Measurements from ENCODE around the gene WDR7. TPM values are rescaled to one million over a fixed set of nuclear protein-coding genes. Genes with fewer than 3 reads are reported as not detected.

Gene WDR7
- total RNA-seq, 2 donors from 2014 or later, result 19.7 to 29.0 TPM

DNA sequence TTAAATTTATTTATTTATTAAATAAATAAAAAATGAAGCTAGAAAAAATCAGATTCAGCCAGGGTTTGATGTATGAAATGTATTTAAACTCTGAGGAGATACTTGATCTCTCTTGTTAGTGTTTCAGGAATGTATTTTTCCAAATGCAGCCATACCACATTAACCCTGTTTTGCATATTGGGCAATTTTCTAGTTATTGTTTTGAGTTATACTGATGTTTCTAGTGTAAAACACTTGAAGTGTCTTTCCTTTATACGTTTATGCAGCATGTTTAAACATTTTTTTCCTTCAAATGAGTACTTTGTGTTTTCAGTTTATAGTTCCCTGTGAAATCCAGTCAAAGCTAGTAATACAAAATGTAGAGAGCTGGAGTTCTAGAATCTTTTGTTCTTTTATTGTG is 69.9 kb downstream of the WDR7 start:
- WGBS, result 76% methylated on average over 1 of the region's 1 CpG
- DNase-seq (ENCODE audit: low spot score), result no peak
- Histone ChIP-seq H3K27ac (no peak overlapping the region), H3K9me3 (no peaks in the 10 kb centered on the region), H3K4me3 (no peak overlapping the region), H3K36me3 (no peaks in the 10 kb centered on the region), H3K4me1 (replicated peaks) (no peaks in the 10 kb centered on the region), H3K27me3 (replicated peaks; ENCODE audit: insufficient read depth) (no peaks in the 10 kb centered on the region)
- TF ChIP-seq POLR2A (IDR thresholded peaks at IDR 0.05), result no peak
- no peak for TF ChIP-seq POLR2AphosphoS5 (IDR thresholded peaks at IDR 0.05)
- TF ChIP-seq, protein P1, sequence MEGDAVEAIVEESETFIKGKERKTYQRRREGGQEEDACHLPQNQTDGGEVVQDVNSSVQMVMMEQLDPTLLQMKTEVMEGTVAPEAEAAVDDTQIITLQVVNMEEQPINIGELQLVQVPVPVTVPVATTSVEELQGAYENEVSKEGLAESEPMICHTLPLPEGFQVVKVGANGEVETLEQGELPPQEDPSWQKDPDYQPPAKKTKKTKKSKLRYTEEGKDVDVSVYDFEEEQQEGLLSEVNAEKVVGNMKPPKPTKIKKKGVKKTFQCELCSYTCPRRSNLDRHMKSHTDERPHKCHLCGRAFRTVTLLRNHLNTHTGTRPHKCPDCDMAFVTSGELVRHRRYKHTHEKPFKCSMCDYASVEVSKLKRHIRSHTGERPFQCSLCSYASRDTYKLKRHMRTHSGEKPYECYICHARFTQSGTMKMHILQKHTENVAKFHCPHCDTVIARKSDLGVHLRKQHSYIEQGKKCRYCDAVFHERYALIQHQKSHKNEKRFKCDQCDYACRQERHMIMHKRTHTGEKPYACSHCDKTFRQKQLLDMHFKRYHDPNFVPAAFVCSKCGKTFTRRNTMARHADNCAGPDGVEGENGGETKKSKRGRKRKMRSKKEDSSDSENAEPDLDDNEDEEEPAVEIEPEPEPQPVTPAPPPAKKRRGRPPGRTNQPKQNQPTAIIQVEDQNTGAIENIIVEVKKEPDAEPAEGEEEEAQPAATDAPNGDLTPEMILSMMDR (IDR thresholded peaks at IDR 0.05), result no peak
- intact Hi-C loops (cut with DNase I), result no loop called here

GRCh38 chr18:56721491-56721890 is 70.3 kb downstream of the WDR7 start:
- intact Hi-C loops (cut with DNase I), result no loop called here
- DNase-seq (ENCODE audit: low spot score), result no peak
- TF ChIP-seq POLR2AphosphoS5 (IDR thresholded peaks at IDR 0.05) (no peak), POLR2A (IDR thresholded peaks at IDR 0.05) (no peak)
- TF ChIP-seq, protein P1 (IDR thresholded peaks at IDR 0.05), result no peak
- Histone ChIP-seq H3K9me3 (no peaks in the 10 kb centered on the region), H3K36me3 (no peaks in the 10 kb centered on the region), H3K27ac (no peak overlapping the region), H3K4me3 (no peak overlapping the region), H3K4me1 (replicated peaks) (no peaks in the 10 kb centered on the region), H3K27me3 (replicated peaks; ENCODE audit: insufficient read depth) (no peaks in the 10 kb centered on the region)
- 86% methylated on average over 3 of the region's 3 CpGs for WGBS

- intact Hi-C loops (cut with DNase I), result no loop called here
- Histone ChIP-seq H3K9me3 (no peaks in the 10 kb centered on the region), H3K36me3 (no peaks in the 10 kb centered on the region), H3K4me1 (replicated peaks) (no peaks in the 10 kb centered on the region), H3K27ac (no peak overlapping the region), H3K27me3 (replicated peaks; ENCODE audit: insufficient read depth) (no peaks in the 10 kb centered on the region), H3K4me3 (no peak overlapping the region)
- DNase-seq (ENCODE audit: low spot score), result no peak
- TF ChIP-seq POLR2AphosphoS5 (IDR thresholded peaks at IDR 0.05) (no peak), POLR2A (IDR thresholded peaks at IDR 0.05) (no peak)
- TF ChIP-seq, protein P1 (IDR thresholded peaks at IDR 0.05), result no peak
These were observed 71.4 kb downstream of the WDR7 start for GRCh38 chr18:56722518-56722917.

GRCh38 chr18:56723068-56723467 is 71.9 kb downstream of the WDR7 start:
- 96% methylated on average over 1 of the region's 1 CpG for WGBS
- Histone ChIP-seq H3K27me3 (replicated peaks; ENCODE audit: insufficient read depth) (no peaks in the 10 kb centered on the region), H3K9me3 (no peaks in the 10 kb centered on the region), H3K27ac (no peak overlapping the region), H3K36me3 (no peaks in the 10 kb centered on the region), H3K4me3 (no peak overlapping the region), H3K4me1 (replicated peaks) (no peaks in the 10 kb centered on the region)
- intact Hi-C loops (cut with DNase I), result no loop called here
- no peak for TF ChIP-seq POLR2AphosphoS5 (IDR thresholded peaks at IDR 0.05)
- no peak for TF ChIP-seq POLR2A (IDR thresholded peaks at IDR 0.05)
- TF ChIP-seq, protein P1 (IDR thresholded peaks at IDR 0.05), result no peak
- no peak for DNase-seq (ENCODE audit: low spot score)

DNA sequence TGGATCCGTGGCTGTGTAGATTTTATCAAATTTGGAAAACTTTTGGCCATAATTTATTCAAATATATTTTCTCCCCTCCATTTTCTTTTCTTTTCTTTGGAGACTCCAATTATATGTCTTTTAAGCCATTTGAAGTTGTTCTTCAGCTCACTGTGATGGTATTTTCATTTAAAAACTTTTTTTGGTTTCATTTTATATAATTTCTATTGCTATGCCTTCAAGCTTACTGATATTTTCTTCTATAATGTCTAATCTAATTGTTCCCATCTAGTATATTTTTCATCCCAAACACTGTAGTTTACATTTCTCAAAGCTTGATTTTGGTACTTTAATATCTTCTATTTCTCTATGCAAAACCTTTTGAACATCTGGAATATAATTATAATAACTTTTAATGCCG is 72.5 kb downstream of the WDR7 start:
- intact Hi-C loops (cut with DNase I), result no loop called here
- 95% methylated on average over 2 of the region's 2 CpGs for WGBS

More for the DNA sequence above, 72.5 kb downstream of the WDR7 start:
- Histone ChIP-seq H3K9me3 (no peaks in the 10 kb centered on the region), H3K36me3 (no peaks in the 10 kb centered on the region), H3K27ac (no peak overlapping the region), H3K27me3 (replicated peaks; ENCODE audit: insufficient read depth) (no peaks in the 10 kb centered on the region), H3K4me3 (no peak overlapping the region), H3K4me1 (replicated peaks) (no peaks in the 10 kb centered on the region)
- no peak for DNase-seq (ENCODE audit: low spot score)
- TF ChIP-seq POLR2A (IDR thresholded peaks at IDR 0.05), result no peak
- TF ChIP-seq POLR2AphosphoS5 (IDR thresholded peaks at IDR 0.05), result no peak
- TF ChIP-seq, protein P1 (IDR thresholded peaks at IDR 0.05), result no peak

Data from prostate gland (tissue), 2 donors.